ENCODE results near the gene LTB4R2.

LTB4R2 gene

DNA sequence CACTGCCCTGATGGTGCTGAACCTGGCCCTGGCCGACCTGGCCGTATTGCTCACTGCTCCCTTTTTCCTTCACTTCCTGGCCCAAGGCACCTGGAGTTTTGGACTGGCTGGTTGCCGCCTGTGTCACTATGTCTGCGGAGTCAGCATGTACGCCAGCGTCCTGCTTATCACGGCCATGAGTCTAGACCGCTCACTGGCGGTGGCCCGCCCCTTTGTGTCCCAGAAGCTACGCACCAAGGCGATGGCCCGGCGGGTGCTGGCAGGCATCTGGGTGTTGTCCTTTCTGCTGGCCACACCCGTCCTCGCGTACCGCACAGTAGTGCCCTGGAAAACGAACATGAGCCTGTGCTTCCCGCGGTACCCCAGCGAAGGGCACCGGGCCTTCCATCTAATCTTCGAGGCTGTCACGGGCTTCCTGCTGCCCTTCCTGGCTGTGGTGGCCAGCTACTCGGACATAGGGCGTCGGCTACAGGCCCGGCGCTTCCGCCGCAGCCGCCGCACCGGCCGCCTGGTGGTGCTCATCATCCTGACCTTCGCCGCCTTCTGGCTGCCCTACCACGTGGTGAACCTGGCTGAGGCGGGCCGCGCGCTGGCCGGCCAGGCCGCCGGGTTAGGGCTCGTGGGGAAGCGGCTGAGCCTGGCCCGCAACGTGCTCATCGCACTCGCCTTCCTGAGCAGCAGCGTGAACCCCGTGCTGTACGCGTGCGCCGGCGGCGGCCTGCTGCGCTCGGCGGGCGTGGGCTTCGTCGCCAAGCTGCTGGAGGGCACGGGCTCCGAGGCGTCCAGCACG lies 6.1 kb downstream of the LTB4R2 start:
- TF ChIP-seq CTCF (IDR thresholded peaks at IDR 0.05; ENCODE audit: insufficient read depth, low read length, poor library complexity, severe bottlenecking): no peak
- Histone ChIP-seq H3K4me3 (replicated peaks; ENCODE audit: low read depth, low read length) (no peak overlapping the region), H3K36me3 (ENCODE audit: control insufficient read depth, insufficient read depth, low read length) (no peaks in the 10 kb centered on the region; the same call in 1 of the 2 replicates), H3K27me3 (replicated peaks; ENCODE audit: control insufficient read depth, insufficient read depth, low read length) (no peaks in the 10 kb centered on the region)
- no peak for DNase-seq (ENCODE audit: extremely low read depth, insufficient read length)

DNA sequence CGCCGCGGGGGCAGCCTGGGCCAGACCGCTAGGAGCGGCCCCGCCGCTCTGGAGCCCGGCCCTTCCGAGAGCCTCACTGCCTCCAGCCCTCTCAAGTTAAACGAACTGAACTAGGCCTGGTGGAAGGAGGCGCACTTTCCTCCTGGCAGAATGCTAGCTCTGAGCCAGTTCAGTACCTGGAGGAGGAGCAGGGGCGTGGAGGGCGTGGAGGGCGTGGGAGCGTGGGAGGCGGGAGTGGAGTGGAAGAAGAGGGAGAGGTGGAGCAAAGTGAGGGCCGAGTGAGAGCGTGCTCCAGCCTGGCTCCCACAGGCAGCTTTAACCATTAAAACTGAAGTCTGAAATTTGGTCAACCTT lies 6.6 kb downstream of the LTB4R2 start:
- H3K36me3 ChIP-seq (ENCODE audit: control insufficient read depth, insufficient read depth, low read length): no peaks in the 10 kb centered on the region; the same call in 1 of the 2 replicates
- DNase-seq (ENCODE audit: extremely low read depth, insufficient read length): no peak
- no peaks in the 10 kb centered on the region for H3K27me3 ChIP-seq (replicated peaks; ENCODE audit: control insufficient read depth, insufficient read depth, low read length)
- H3K4me3 ChIP-seq (replicated peaks; ENCODE audit: low read depth, low read length): no peak overlapping the region
- no peak for TF ChIP-seq CTCF (IDR thresholded peaks at IDR 0.05; ENCODE audit: insufficient read depth, low read length, poor library complexity, severe bottlenecking)

- H3K36me3 ChIP-seq (ENCODE audit: control insufficient read depth, insufficient read depth, low read length): no peaks in the 10 kb centered on the region; the same call in 1 of the 2 replicates
- no peak for TF ChIP-seq CTCF (IDR thresholded peaks at IDR 0.05; ENCODE audit: insufficient read depth, low read length, poor library complexity, severe bottlenecking)
- H3K4me3 ChIP-seq (replicated peaks; ENCODE audit: low read depth, low read length): no peak overlapping the region
- DNase-seq (ENCODE audit: extremely low read depth, insufficient read length): no peak
- H3K27me3 ChIP-seq (replicated peaks; ENCODE audit: control insufficient read depth, insufficient read depth, low read length): no peaks in the 10 kb centered on the region
These were observed 7.4 kb downstream of the LTB4R2 start for GRCh38 chr14:24317141-24317928.

- H3K4me3 ChIP-seq (replicated peaks; ENCODE audit: low read depth, low read length): no peak overlapping the region
- no peaks in the 10 kb centered on the region for H3K27me3 ChIP-seq (replicated peaks; ENCODE audit: control insufficient read depth, insufficient read depth, low read length)
- no peak for TF ChIP-seq CTCF (IDR thresholded peaks at IDR 0.05; ENCODE audit: insufficient read depth, low read length, poor library complexity, severe bottlenecking)
- no peak for DNase-seq (ENCODE audit: extremely low read depth, insufficient read length)
- H3K36me3 ChIP-seq (ENCODE audit: control insufficient read depth, insufficient read depth, low read length): no peaks in the 10 kb centered on the region
These were observed 11.5 kb downstream of the LTB4R2 start for GRCh38 chr14:24321212-24321975.

DNA sequence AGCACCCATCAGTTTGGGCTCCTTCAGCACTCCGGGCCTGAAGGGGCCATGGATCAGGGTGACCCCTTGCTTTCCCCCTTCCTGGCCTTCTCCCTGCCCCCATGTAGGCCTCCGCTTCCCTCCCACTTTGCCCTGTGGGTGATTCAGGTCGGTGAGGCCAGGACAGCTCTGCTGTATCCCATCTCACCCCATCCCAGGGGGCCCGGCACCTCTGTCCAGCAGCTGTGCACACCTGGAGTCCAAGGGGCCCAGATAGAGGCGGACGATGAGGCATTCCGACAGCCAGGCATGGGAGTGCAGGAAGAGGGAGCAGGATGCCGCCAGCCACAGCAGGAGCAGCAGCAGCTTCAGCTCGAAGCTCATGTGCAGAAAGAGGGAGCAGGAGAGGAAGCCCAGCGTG lies 12.7 kb downstream of the LTB4R2 start:
- H3K4me3 ChIP-seq (replicated peaks; ENCODE audit: low read depth, low read length): no peak overlapping the region
- H3K36me3 ChIP-seq (ENCODE audit: control insufficient read depth, insufficient read depth, low read length): no peaks in the 10 kb centered on the region
- TF ChIP-seq CTCF (IDR thresholded peaks at IDR 0.05; ENCODE audit: insufficient read depth, low read length, poor library complexity, severe bottlenecking): no peak
- no peak for DNase-seq (ENCODE audit: extremely low read depth, insufficient read length)
- no peaks in the 10 kb centered on the region for H3K27me3 ChIP-seq (replicated peaks; ENCODE audit: control insufficient read depth, insufficient read depth, low read length)
